HG03066 (cell line): ENCODE data around the gene SLC22A1.

Experiments
- ATAC-seq: cut with Tn5 transposase; IDR thresholded peaks from one replicate; pipeline ENCODE4 v1.9.1; 2021; ENCODE audit warnings: low read depth; ENCODE audit not compliant: unreplicated experiment

SLC22A1 gene

DNA sequence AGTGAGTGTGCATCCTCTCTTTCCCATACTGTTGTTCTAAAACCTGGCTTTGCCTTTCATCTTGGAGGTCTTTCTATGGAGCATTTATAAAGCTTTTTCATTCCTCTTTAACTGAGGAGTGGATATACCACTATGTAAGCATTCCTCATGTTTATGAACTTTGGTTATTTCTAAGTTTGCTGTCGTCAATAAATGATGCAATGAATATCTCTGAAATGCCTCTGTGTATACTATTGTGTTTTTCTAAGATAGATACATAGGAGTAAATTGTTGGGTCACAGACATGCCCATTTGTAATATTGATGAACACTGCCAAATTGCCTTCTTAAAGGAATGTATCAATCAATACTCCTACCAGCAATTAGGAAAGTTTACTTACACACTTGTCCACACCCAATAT is 83.1 kb downstream of the SLC22A1 start:
- no peak for ATAC-seq

- no peak for ATAC-seq
Measured at GRCh38 chr6:160207618-160208017, 86.0 kb downstream of the SLC22A1 start.
